DND-41 (cell line): ENCODE measurements around the gene ARHGAP26.

ENCODE experiments used
- ATAC-seq: fragments of 200-7000 bp; cut with Tn5 transposase; 3 replicates; pipeline ENCODE4 v1.9.1; 2021; ENCODE audit warnings: low read depth; ENCODE audit not compliant: insufficient read depth
- DNase-seq: peaks from one replicate; pipeline ENCODE4 v3.0.0-alpha.2; 2020
- H2AFZ ChIP-seq: 2 replicates; pipeline ENCODE4 v1.6.0; 2012; ENCODE audit warnings: low read depth, low read length
- H3K27ac ChIP-seq: 2 replicates; pipeline ENCODE4 v1.5.1; 2012; ENCODE audit warnings: low read length, inconsistent platforms
- H3K27me3 ChIP-seq: fragments of 200-600 bp; sonication (generic); 2 replicates; pipeline ENCODE4 v1.6.0; 2012; ENCODE audit warnings: low read length, mild to moderate bottlenecking, inconsistent platforms; ENCODE audit not compliant: insufficient read depth, poor library complexity
- H3K36me3 ChIP-seq: 2 replicates; pipeline ENCODE4 v1.5.1; 2012; ENCODE audit warnings: low read length, inconsistent platforms; ENCODE audit not compliant: insufficient read depth
- H3K4me1 ChIP-seq: 2 replicates; pipeline ENCODE4 v1.5.1; 2012; ENCODE audit warnings: mild to moderate bottlenecking, low read length; ENCODE audit not compliant: insufficient read depth
- H3K4me2 ChIP-seq: 2 replicates; pipeline ENCODE4 v1.6.0; 2012; ENCODE audit warnings: mild to moderate bottlenecking, moderate library complexity, low read length, inconsistent platforms; ENCODE audit not compliant: insufficient read depth
- H3K4me3 ChIP-seq, 2 experiments: fragments of 200-600 bp in 1 of 2; shearing (Covaris generic) in 1 of 2; 2 replicates each; pipeline ENCODE4 v1.5.1; 2012 to 2016; ENCODE audit warnings: inconsistent platforms in 2 of 2, low read length in 2 of 2, mild to moderate bottlenecking in 2 of 2, low read depth in 1 of 2, moderate library complexity in 1 of 2
- H3K79me2 ChIP-seq: 2 replicates; pipeline ENCODE4 v1.6.0; 2012; ENCODE audit warnings: low read length, inconsistent platforms; ENCODE audit not compliant: insufficient read depth
- H3K9ac ChIP-seq: 2 replicates; pipeline ENCODE4 v1.6.0; 2012; ENCODE audit warnings: low read depth, mild to moderate bottlenecking, inconsistent platforms, low read length, moderate library complexity
- H3K9me3 ChIP-seq: 2 replicates; pipeline ENCODE4 v1.5.1; 2012; ENCODE audit warnings: low read length, moderate library complexity, mild to moderate bottlenecking, inconsistent platforms; ENCODE audit not compliant: insufficient read depth, severe bottlenecking
- H4K20me1 ChIP-seq: 2 replicates; pipeline ENCODE4 v1.6.0; 2012; ENCODE audit warnings: low read length; ENCODE audit not compliant: insufficient read depth
- CTCF ChIP-seq: IDR thresholded peaks from 2 replicates; pipeline ENCODE4 v1.5.1; 2012; ENCODE audit warnings: borderline replicate concordance, low read length, moderate library complexity, mild to moderate bottlenecking; ENCODE audit not compliant: poor library complexity, severe bottlenecking; ENCODE audit errors: extremely low read depth
- EZH2 ChIP-seq: IDR thresholded peaks from 3 replicates; pipeline ENCODE4 v1.6.1; 2012; ENCODE audit warnings: borderline replicate concordance, low read depth, mild to moderate bottlenecking, moderate library complexity, low read length, inconsistent platforms; ENCODE audit not compliant: severe bottlenecking

ARHGAP26 gene

GRCh38 chr5:142821034-142821732, 51.0 kb downstream of the ARHGAP26 start:
- TF ChIP-seq CTCF (no peak), EZH2 (no peak)
- Histone ChIP-seq H3K36me3 (no peaks in the 10 kb centered on the region), H3K4me3 (no peak overlapping the region), H2AFZ (no peak overlapping the region), H3K4me1 (no peaks in the 10 kb centered on the region), H4K20me1 (peaks cover 20% of the 10 kb centered on the region), H3K9me3 (no peaks in the 10 kb centered on the region), H3K27ac (no peak overlapping the region), H3K27me3 (no peaks in the 10 kb centered on the region), H3K4me2 (no peak overlapping the region), H3K79me2 (peaks cover 9% of the 10 kb centered on the region; the same call in 1 of the 2 replicates), H3K9ac (no peak overlapping the region)
- no peak; the same call in 2 of the 3 replicates for ATAC-seq
- no peak for DNase-seq

- H3K79me2 ChIP-seq, result peaks cover 9% of the 10 kb centered on the region; the same call in 1 of the 2 replicates
- no peak overlapping the region for H2AFZ ChIP-seq
- no peaks in the 10 kb centered on the region for H3K36me3 ChIP-seq
- no peak for ATAC-seq
- H3K27me3 ChIP-seq, result no peaks in the 10 kb centered on the region
- no peak for DNase-seq
- H3K4me3 ChIP-seq, result no peak overlapping the region
- H3K9me3 ChIP-seq, result no peaks in the 10 kb centered on the region
- H3K4me1 ChIP-seq, result no peaks in the 10 kb centered on the region
- H3K9ac ChIP-seq, result no peak overlapping the region
- H3K27ac ChIP-seq, result no peak overlapping the region
- peaks cover 18% of the 10 kb centered on the region for H4K20me1 ChIP-seq
- TF ChIP-seq EZH2 (no peak), CTCF (no peak)
- no peak overlapping the region for H3K4me2 ChIP-seq
Measured at GRCh38 chr5:142821733-142822487, 51.7 kb downstream of the ARHGAP26 start.

- H3K4me2 ChIP-seq, result no peak overlapping the region
- ATAC-seq (no peak), DNase-seq (no peak)
- peaks cover 22% of the 10 kb centered on the region for H4K20me1 ChIP-seq
- no peak overlapping the region for H3K9ac ChIP-seq
- TF ChIP-seq EZH2 (no peak), CTCF (no peak)
- H3K79me2 ChIP-seq, result peaks cover 9% of the 10 kb centered on the region; the same call in 1 of the 2 replicates
- no peaks in the 10 kb centered on the region for H3K36me3 ChIP-seq
- H3K9me3 ChIP-seq, result no peaks in the 10 kb centered on the region
- no peak overlapping the region for H2AFZ ChIP-seq
- no peak overlapping the region for H3K27ac ChIP-seq
- no peaks in the 10 kb centered on the region for H3K27me3 ChIP-seq
- no peak overlapping the region for H3K4me3 ChIP-seq
- H3K4me1 ChIP-seq, result no peaks in the 10 kb centered on the region
Measured at GRCh38 chr5:142823126-142823525, 52.9 kb downstream of the ARHGAP26 start.
